Measurements from ENCODE around the gene PUDP.

Gene PUDP

DNA sequence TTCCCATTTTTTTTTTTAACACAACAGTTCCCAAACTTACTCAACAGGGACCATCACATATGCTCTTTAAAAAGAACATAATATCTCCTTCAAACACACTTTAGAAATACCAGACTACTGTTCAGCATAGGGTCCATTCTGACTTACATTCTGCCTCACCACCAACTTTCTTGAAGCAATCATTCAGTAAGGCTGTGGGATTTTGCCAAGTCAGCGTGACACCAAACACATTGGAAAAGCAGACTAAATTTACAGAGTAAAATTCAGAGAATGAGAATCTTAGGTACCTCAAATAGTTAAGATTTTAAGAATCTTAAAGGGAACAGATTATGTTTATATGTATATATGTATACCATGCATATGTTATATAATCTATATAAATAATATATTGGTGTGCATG is 7.2 kb upstream of the PUDP start:
- no peaks in the 10 kb centered on the region for H3K9me3 ChIP-seq (ENCODE audit: low read depth, low read length)
- no peak for TF ChIP-seq EZH2 (IDR thresholded peaks at IDR 0.05)
- TF ChIP-seq FOXP2 (optimal IDR thresholded peaks at IDR 0.05; ENCODE audit: control extremely low read depth, extremely low read length, insufficient read depth): no peak
- H3K4me3 ChIP-seq: no peak overlapping the region
- no peak overlapping the region for H3K9ac ChIP-seq (ENCODE audit: insufficient read length)
- no peak for DNase-seq (ENCODE audit: low read depth, low spot score)
- no peaks in the 10 kb centered on the region for H3K36me3 ChIP-seq (ENCODE audit: insufficient read depth, low read length)
- H3K27ac ChIP-seq: no peak overlapping the region

DNA sequence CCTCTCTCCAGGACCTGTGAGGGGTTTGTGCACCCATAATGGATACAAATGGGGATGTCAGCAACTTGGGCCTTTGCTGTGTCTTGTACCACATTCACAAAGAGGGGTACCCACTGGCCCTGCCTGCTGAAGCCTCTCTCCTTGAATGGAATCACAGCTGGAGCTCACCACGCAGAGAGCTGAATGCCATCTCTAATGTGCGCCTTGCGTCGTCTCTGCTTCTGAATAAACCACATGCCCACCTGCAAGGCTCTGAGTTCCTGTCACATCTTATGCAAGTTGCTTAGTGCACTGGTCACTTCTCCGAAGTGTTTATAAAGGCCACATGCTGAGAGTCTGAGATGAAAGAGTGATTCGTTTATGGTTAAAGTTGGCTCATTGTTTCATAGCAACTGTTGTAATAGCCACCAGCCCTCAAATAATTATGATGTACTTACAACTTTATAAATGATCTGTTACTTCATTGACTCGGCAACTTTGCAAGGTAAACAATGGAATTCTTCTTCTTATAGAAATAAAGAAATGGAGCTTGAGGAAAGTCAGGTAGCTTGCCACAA is 6.2 kb upstream of the PUDP start:
- TF ChIP-seq POLR2AphosphoS5 (IDR thresholded peaks at IDR 0.05; ENCODE audit: borderline replicate concordance, low read depth, low read length): no peak
- no peak for TF ChIP-seq FOXP2 (optimal IDR thresholded peaks at IDR 0.05; ENCODE audit: control extremely low read depth, extremely low read length, insufficient read depth)
- no peak for TF ChIP-seq EZH2 (IDR thresholded peaks at IDR 0.05)
- Histone ChIP-seq H3K36me3 (ENCODE audit: insufficient read depth, low read length) (no peaks in the 10 kb centered on the region), H3K9ac (ENCODE audit: insufficient read length) (no peak overlapping the region), H3K4me3 (no peak overlapping the region), H3K9me3 (ENCODE audit: low read depth, low read length) (no peaks in the 10 kb centered on the region), H3K27ac (no peak overlapping the region)
- DNase-seq (ENCODE audit: low read depth, low spot score): no peak

DNA sequence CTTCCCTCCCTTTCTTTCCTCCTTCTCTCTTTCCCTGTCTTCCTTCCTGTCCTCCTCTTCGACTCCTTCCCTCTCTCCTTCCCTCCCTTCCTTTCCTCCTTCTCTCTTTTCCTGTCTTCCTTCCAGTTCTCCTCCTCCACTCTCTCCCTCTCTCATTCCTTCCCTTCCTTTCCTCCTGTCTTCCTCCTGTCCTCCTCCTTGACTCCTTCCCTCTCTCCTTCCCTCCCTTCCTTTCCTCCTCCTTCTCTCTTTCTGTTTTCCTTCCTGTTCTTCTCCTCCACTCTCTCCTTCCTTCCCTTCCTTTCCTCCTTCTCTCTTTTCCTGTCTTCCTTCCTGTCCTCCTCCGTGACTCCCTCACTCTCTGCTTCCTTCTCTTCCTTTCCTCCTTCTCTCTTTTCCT is 5.3 kb upstream of the PUDP start:
- Histone ChIP-seq H3K9me3 (ENCODE audit: low read depth, low read length) (no peaks in the 10 kb centered on the region), H3K4me3 (no peak overlapping the region)
- DNase-seq (ENCODE audit: low read depth, low spot score): no peak

DNA sequence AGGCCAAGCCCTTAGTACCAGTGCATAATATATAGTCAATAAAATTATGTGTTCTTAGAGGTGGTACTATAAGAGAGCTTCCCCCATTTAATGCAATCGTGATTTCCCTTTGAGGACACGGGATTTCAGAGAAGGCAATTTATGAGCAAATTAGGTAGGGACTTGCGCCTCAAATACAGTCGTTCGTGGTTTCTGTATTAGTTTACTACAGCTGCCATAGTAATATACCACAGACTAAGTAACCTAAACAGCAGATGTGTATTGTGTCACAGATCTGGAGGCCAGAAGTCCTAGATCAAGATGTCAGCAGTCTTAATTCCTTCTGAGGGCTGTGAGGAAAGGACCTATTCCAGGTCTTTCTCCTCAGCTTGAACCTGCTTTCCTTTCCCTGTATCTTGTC is 1.5 kb upstream of the PUDP start:
- Histone ChIP-seq H3K36me3 (ENCODE audit: insufficient read depth, low read length) (no peaks in the 10 kb centered on the region), H3K9ac (ENCODE audit: insufficient read length) (no peak overlapping the region), H3K9me3 (ENCODE audit: low read depth, low read length) (no peaks in the 10 kb centered on the region), H3K27ac (no peak overlapping the region), H3K4me3 (no peak overlapping the region)
- no peak for DNase-seq (ENCODE audit: low read depth, low spot score)
- TF ChIP-seq FOXP2 (optimal IDR thresholded peaks at IDR 0.05; ENCODE audit: control extremely low read depth, extremely low read length, insufficient read depth) (no peak), EZH2 (IDR thresholded peaks at IDR 0.05) (no peak), POLR2AphosphoS5 (IDR thresholded peaks at IDR 0.05; ENCODE audit: borderline replicate concordance, low read depth, low read length) (no peak)

More for the DNA sequence above, 5.3 kb upstream of the PUDP start:
- TF ChIP-seq FOXP2 (optimal IDR thresholded peaks at IDR 0.05; ENCODE audit: control extremely low read depth, extremely low read length, insufficient read depth) (no peak), POLR2AphosphoS5 (IDR thresholded peaks at IDR 0.05; ENCODE audit: borderline replicate concordance, low read depth, low read length) (no peak), EZH2 (IDR thresholded peaks at IDR 0.05) (no peak)
- no peak overlapping the region for H3K9ac ChIP-seq (ENCODE audit: insufficient read length)
- H3K36me3 ChIP-seq (ENCODE audit: insufficient read depth, low read length): no peaks in the 10 kb centered on the region
- H3K27ac ChIP-seq: no peak overlapping the region

DNA sequence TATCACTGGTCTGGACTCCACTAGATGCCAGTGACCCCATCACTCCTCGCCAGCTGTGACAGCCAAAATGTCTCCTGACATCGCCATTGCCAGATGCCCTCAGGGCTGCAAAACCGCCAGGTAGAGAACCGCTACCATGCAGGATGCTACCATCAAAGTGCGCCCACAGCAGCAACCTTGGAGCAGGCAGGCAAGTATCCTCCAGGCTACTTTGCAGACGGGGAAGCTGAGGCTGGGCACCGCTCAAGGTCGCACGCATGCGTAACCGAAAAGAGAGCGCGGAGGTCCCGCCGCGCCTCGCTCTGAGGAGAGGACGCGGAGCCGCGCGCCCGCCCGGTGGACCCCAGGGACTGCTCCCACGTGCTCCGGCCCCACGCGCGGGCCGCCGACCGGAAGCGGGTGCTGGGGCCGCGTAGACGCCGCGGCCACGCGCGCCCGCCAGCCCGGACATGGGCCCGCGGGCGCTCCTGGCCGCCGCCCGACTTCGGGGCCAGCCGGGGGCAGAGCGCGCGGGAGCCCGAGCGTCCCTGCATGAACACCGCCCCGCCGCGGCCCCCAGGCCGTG is 458 bp downstream of the PUDP start, which contains the start of gene STS:
Gene STS (plus strand): TSS at position 300 of the 565 bp plus-strand sequence. CDS start 105,488 bp downstream, outside the sequence.
- H3K9ac ChIP-seq (ENCODE audit: insufficient read length): peak within 1 kb of the TSS; percentile 90
- DNase-seq (ENCODE audit: low read depth, low spot score): no peak
- no peaks in the 10 kb centered on the region for H3K9me3 ChIP-seq (ENCODE audit: low read depth, low read length)
- no peaks in the 10 kb centered on the region for H3K36me3 ChIP-seq (ENCODE audit: insufficient read depth, low read length)
- peak within 1 kb of the TSS; percentile 67 for H3K27ac ChIP-seq
- peak within 1 kb of the TSS; percentile 94 for H3K4me3 ChIP-seq
- TF ChIP-seq FOXP2 (optimal IDR thresholded peaks at IDR 0.05; ENCODE audit: control extremely low read depth, extremely low read length, insufficient read depth): no peak
- TF ChIP-seq POLR2AphosphoS5 (IDR thresholded peaks at IDR 0.05; ENCODE audit: borderline replicate concordance, low read depth, low read length): no peak
- TF ChIP-seq EZH2 (IDR thresholded peaks at IDR 0.05): no peak

DNA sequence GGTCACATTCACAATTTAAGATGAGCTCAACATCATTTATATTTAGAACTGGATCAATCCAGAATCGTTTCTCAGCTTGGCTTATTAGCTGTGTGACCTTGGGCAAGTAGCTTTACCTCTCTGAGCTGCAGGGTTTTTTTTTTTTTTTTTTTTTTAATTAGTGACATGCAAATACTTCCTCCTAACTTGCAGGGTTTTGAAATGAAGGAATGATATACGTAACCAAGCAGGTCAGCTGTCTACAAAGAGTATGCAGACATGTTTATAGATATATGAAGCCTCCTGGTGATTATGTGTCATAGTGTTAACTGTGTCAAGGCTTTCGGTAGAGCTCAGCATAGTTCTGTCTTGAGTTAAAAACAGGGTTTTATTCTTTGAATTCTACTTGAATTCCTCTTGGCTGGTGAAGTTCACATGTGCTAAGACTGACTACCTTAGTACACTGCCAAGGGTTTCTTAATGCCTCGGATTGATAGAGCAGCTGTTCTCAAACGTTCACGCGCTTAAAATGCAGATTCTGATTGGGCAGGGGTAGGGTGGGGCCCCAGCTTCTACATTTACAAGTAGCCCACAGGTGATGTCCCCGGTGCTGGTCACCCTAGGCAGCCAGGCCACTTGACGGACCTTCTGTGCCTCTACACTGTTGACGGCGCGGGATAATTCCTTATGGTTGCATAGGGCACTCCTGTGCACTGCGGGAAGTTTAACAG is 1.1 kb downstream of the PUDP start:
- H3K9ac ChIP-seq (ENCODE audit: insufficient read length): peak overlapping the region; percentile 90
- TF ChIP-seq POLR2AphosphoS5 (IDR thresholded peaks at IDR 0.05; ENCODE audit: borderline replicate concordance, low read depth, low read length) (no peak), EZH2 (IDR thresholded peaks at IDR 0.05) (no peak), FOXP2 (optimal IDR thresholded peaks at IDR 0.05; ENCODE audit: control extremely low read depth, extremely low read length, insufficient read depth) (no peak)
- DNase-seq (ENCODE audit: low read depth, low spot score): no peak
- peak overlapping the region; percentile 94 for H3K4me3 ChIP-seq
- no peak overlapping the region for H3K27ac ChIP-seq
- H3K9me3 ChIP-seq (ENCODE audit: low read depth, low read length): no peaks in the 10 kb centered on the region
- H3K36me3 ChIP-seq (ENCODE audit: insufficient read depth, low read length): peaks cover 4% of the 10 kb centered on the region; the same call in 1 of the 2 replicates

DNA sequence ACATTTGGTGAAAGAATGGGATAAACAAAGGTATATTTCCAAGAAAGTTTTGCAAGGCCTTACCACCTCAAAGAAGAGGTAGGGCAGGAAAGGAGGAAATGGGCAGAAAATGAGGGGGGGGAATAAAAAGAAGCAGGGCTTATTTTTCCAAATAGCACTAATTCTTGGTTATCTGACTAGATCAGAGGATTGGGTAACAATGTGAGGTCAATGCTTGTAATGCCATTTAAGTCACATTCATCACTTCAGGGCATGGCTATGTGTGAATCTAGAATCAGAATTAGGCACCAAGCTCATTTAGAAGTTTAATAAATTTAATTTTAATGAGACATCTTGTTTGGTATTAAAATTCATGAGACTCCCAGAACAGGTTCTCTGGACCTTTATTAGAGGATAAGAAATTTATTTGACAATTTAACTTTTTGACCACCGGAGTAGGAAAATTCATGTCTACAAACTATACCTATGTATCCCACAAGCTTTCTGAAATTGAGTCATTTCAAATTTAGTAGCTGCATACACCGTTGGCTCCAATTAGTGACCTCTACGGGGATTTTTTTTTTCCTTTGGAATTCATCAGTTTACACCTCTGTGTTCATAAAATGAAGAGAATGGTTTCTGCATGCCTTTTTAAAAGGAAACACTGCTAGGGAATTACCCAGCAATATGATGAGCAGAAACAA is 1.8 kb downstream of the PUDP start:
- Histone ChIP-seq H3K4me3 (no peak overlapping the region), H3K27ac (no peak overlapping the region), H3K9me3 (ENCODE audit: low read depth, low read length) (no peaks in the 10 kb centered on the region), H3K9ac (ENCODE audit: insufficient read length) (no peak overlapping the region), H3K36me3 (ENCODE audit: insufficient read depth, low read length) (peaks cover 5% of the 10 kb centered on the region; the same call in 1 of the 2 replicates)
- TF ChIP-seq FOXP2 (optimal IDR thresholded peaks at IDR 0.05; ENCODE audit: control extremely low read depth, extremely low read length, insufficient read depth) (no peak), POLR2AphosphoS5 (IDR thresholded peaks at IDR 0.05; ENCODE audit: borderline replicate concordance, low read depth, low read length) (no peak), EZH2 (IDR thresholded peaks at IDR 0.05) (no peak)
- no peak for DNase-seq (ENCODE audit: low read depth, low spot score)

DNA sequence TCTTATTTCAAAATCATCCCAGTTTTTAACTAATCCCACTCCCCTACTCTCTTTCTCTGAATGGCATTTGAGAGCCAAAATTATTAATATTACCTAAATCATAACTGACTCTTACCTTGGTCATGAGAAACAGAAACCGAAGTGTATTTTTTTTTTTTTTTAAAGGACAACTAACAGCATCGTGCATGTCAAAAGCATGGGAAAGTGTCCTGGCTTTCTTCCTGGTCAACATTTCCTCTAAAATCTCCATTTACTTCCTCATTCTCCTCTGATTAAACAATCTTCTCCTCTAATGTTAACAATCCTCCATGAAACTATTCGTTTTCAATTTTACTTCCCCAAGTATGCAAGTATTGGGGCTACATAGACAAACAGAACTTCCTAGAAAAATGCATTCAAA is 2.5 kb downstream of the PUDP start:
- Histone ChIP-seq H3K9ac (ENCODE audit: insufficient read length) (no peak overlapping the region), H3K4me3 (no peak overlapping the region), H3K36me3 (ENCODE audit: insufficient read depth, low read length) (peaks cover 5% of the 10 kb centered on the region; the same call in 1 of the 2 replicates), H3K9me3 (ENCODE audit: low read depth, low read length) (no peaks in the 10 kb centered on the region), H3K27ac (no peak overlapping the region)
- no peak for DNase-seq (ENCODE audit: low read depth, low spot score)
- TF ChIP-seq FOXP2 (optimal IDR thresholded peaks at IDR 0.05; ENCODE audit: control extremely low read depth, extremely low read length, insufficient read depth): no peak
- no peak for TF ChIP-seq EZH2 (IDR thresholded peaks at IDR 0.05)
- TF ChIP-seq POLR2AphosphoS5 (IDR thresholded peaks at IDR 0.05; ENCODE audit: borderline replicate concordance, low read depth, low read length): no peak

Data from SK-N-MC (cell line).